ENCODE data around the gene TSHZ2.

Gene TSHZ2

DNA sequence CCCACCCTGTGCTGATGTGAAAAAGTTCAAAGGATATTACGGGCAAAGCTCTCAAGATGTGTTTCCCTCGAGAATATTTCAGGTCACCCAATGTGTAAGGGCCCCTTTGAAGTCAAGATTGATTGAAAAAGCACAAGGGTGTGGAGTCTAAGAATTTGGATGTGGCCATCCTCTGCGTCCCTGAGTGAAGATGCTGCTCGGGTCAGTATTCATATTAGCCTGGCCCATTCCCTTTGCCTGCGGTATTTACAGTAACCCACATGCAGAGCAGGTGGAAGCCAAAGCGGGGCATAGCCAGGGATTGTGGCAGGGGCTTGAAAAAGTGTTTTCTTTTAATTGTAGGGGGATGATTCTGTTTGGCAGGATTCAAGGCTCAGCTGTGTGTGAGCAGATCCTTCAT lies 211.0 kb downstream of the TSHZ2 start:
- Histone ChIP-seq H3K9me3 (ENCODE audit: insufficient read depth, low read length) (no peaks in the 10 kb centered on the region), H3K36me3 (ENCODE audit: insufficient read depth, insufficient read length, low read length) (no peaks in the 10 kb centered on the region), H3K4me3 (ENCODE audit: insufficient read length, low read depth) (no peak overlapping the region), H3K27me3 (ENCODE audit: insufficient read depth, insufficient read length) (no peaks in the 10 kb centered on the region), H3K9ac (ENCODE audit: insufficient read length, low read depth) (no peak overlapping the region), H3K4me1 (ENCODE audit: insufficient read depth, insufficient read length) (no peaks in the 10 kb centered on the region)
- no peak for DNase-seq (ENCODE audit: low read depth, low spot score)
- TF ChIP-seq YY1 (IDR thresholded peaks at IDR 0.05; ENCODE audit: insufficient read depth, insufficient read length) (no peak), ZNF274 (IDR thresholded peaks at IDR 0.05; ENCODE audit: low read depth, low read length) (no peak), SUZ12 (IDR thresholded peaks at IDR 0.05; ENCODE audit: extremely low read depth, insufficient read depth, insufficient read length) (no peak)

- H3K4me1 ChIP-seq (ENCODE audit: insufficient read depth, insufficient read length), result no peaks in the 10 kb centered on the region
- H3K36me3 ChIP-seq (ENCODE audit: insufficient read depth, insufficient read length, low read length), result no peaks in the 10 kb centered on the region
- no peak overlapping the region for H3K9ac ChIP-seq (ENCODE audit: insufficient read length, low read depth)
- H3K4me3 ChIP-seq (ENCODE audit: insufficient read length, low read depth), result no peak overlapping the region
- no peaks in the 10 kb centered on the region for H3K9me3 ChIP-seq (ENCODE audit: insufficient read depth, low read length)
- TF ChIP-seq SUZ12 (IDR thresholded peaks at IDR 0.05; ENCODE audit: extremely low read depth, insufficient read depth, insufficient read length), result no peak
- TF ChIP-seq ZNF274 (IDR thresholded peaks at IDR 0.05; ENCODE audit: low read depth, low read length), result no peak
- no peak for TF ChIP-seq YY1 (IDR thresholded peaks at IDR 0.05; ENCODE audit: insufficient read depth, insufficient read length)
- no peak for DNase-seq (ENCODE audit: low read depth, low spot score)
- H3K27me3 ChIP-seq (ENCODE audit: insufficient read depth, insufficient read length), result no peaks in the 10 kb centered on the region
These were observed 214.5 kb downstream of the TSHZ2 start for GRCh38 chr20:53186635-53187034.

GRCh38 chr20:53187392-53188068 lies 215.4 kb downstream of the TSHZ2 start:
- Histone ChIP-seq H3K4me1 (ENCODE audit: insufficient read depth, insufficient read length) (no peaks in the 10 kb centered on the region), H3K27me3 (ENCODE audit: insufficient read depth, insufficient read length) (no peaks in the 10 kb centered on the region), H3K4me3 (ENCODE audit: insufficient read length, low read depth) (no peak overlapping the region), H3K9me3 (ENCODE audit: insufficient read depth, low read length) (no peaks in the 10 kb centered on the region), H3K9ac (ENCODE audit: insufficient read length, low read depth) (no peak overlapping the region), H3K36me3 (ENCODE audit: insufficient read depth, insufficient read length, low read length) (no peaks in the 10 kb centered on the region)
- DNase-seq (ENCODE audit: low read depth, low spot score), result no peak
- TF ChIP-seq SUZ12 (IDR thresholded peaks at IDR 0.05; ENCODE audit: extremely low read depth, insufficient read depth, insufficient read length) (no peak), YY1 (IDR thresholded peaks at IDR 0.05; ENCODE audit: insufficient read depth, insufficient read length) (no peak), ZNF274 (IDR thresholded peaks at IDR 0.05; ENCODE audit: low read depth, low read length) (no peak)

GRCh38 chr20:53190225-53190624 lies 218.1 kb downstream of the TSHZ2 start:
- TF ChIP-seq ZNF274 (IDR thresholded peaks at IDR 0.05; ENCODE audit: low read depth, low read length) (no peak), SUZ12 (IDR thresholded peaks at IDR 0.05; ENCODE audit: extremely low read depth, insufficient read depth, insufficient read length) (no peak), YY1 (IDR thresholded peaks at IDR 0.05; ENCODE audit: insufficient read depth, insufficient read length) (no peak)
- Histone ChIP-seq H3K4me1 (ENCODE audit: insufficient read depth, insufficient read length) (no peaks in the 10 kb centered on the region), H3K36me3 (ENCODE audit: insufficient read depth, insufficient read length, low read length) (no peaks in the 10 kb centered on the region), H3K9ac (ENCODE audit: insufficient read length, low read depth) (no peak overlapping the region), H3K4me3 (ENCODE audit: insufficient read length, low read depth) (no peak overlapping the region), H3K9me3 (ENCODE audit: insufficient read depth, low read length) (no peaks in the 10 kb centered on the region), H3K27me3 (ENCODE audit: insufficient read depth, insufficient read length) (no peaks in the 10 kb centered on the region)
- no peak for DNase-seq (ENCODE audit: low read depth, low spot score)

GRCh38 chr20:53191957-53192356 lies 219.8 kb downstream of the TSHZ2 start:
- no peak overlapping the region for H3K9ac ChIP-seq (ENCODE audit: insufficient read length, low read depth)
- no peak overlapping the region for H3K4me3 ChIP-seq (ENCODE audit: insufficient read length, low read depth)
- no peaks in the 10 kb centered on the region for H3K27me3 ChIP-seq (ENCODE audit: insufficient read depth, insufficient read length)
- TF ChIP-seq ZNF274 (IDR thresholded peaks at IDR 0.05; ENCODE audit: low read depth, low read length) (no peak), SUZ12 (IDR thresholded peaks at IDR 0.05; ENCODE audit: extremely low read depth, insufficient read depth, insufficient read length) (no peak), YY1 (IDR thresholded peaks at IDR 0.05; ENCODE audit: insufficient read depth, insufficient read length) (no peak)
- no peaks in the 10 kb centered on the region for H3K9me3 ChIP-seq (ENCODE audit: insufficient read depth, low read length)
- H3K4me1 ChIP-seq (ENCODE audit: insufficient read depth, insufficient read length), result no peaks in the 10 kb centered on the region
- no peaks in the 10 kb centered on the region for H3K36me3 ChIP-seq (ENCODE audit: insufficient read depth, insufficient read length, low read length)
- DNase-seq (ENCODE audit: low read depth, low spot score), result no peak

DNA sequence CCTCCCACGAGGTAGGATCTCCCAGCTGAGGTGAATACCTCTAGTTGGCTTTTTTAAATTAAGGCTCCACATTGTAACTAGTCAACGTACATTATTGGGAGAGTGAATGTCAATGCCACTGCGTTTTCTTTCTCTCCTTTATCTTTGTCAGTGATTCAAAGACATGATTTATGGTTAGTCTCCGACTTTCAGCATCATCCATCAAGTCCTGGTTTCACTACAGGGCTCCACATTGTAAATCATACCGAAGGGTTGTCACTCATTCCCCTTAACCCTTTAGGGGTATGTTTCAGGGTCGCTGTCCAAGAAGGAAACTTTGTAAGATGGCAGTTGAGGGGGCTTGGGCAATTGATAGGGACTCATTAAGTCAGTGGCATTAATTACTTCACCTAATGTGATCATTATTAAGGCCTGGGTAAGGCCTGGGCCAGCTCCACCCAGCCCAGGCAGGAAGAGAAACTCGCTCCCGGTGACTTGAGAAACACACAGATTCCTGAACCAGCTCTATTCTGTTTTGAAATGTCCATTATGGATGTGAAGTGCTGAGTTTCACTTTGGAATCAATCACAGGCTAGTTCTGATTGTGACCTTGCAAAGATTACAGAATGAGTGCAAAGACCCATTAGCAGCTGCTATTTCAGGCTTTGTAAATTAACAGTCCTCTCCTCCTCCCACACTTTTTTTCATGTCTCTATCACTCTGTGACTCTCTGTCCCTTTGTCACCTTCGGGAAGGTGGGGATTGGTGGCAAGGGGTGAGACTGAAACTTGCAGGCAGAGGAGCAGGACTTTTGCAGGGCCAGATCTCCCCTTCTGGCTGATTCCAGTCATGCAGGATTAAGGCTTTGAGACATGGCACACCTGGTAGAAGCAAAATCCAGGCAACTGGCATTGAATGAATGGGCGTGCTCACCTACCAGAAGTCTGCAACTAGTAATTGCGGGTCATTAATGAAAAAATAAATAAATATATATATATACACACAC lies 222.4 kb downstream of the TSHZ2 start:
- Histone ChIP-seq H3K27me3 (ENCODE audit: insufficient read depth, insufficient read length) (no peaks in the 10 kb centered on the region), H3K9ac (ENCODE audit: insufficient read length, low read depth) (no peak overlapping the region), H3K36me3 (ENCODE audit: insufficient read depth, insufficient read length, low read length) (no peaks in the 10 kb centered on the region), H3K9me3 (ENCODE audit: insufficient read depth, low read length) (no peaks in the 10 kb centered on the region), H3K4me3 (ENCODE audit: insufficient read length, low read depth) (no peak overlapping the region), H3K4me1 (ENCODE audit: insufficient read depth, insufficient read length) (no peaks in the 10 kb centered on the region)
- no peak for TF ChIP-seq SUZ12 (IDR thresholded peaks at IDR 0.05; ENCODE audit: extremely low read depth, insufficient read depth, insufficient read length)
- no peak for TF ChIP-seq ZNF274 (IDR thresholded peaks at IDR 0.05; ENCODE audit: low read depth, low read length)
- TF ChIP-seq YY1 (IDR thresholded peaks at IDR 0.05; ENCODE audit: insufficient read depth, insufficient read length), result no peak
- no peak for DNase-seq (ENCODE audit: low read depth, low spot score)

Measured in NT2/D1 (cell line).